Fibroblast of pulmonary artery (primary cell): Measurements from ENCODE around the gene BCKDHB.
"Not testable (repeated sequence)": the region's sequence is repeated elsewhere in the genome, so short reads cannot be mapped to it uniquely, and the experiment has no call there.

Source experiments
- DNase-seq: peaks from one replicate; pipeline ENCODE4 v3.0.0-alpha.2; 2010; ENCODE audit warnings: low read depth
- H3K4me3 ChIP-seq: replicated peaks from 2 replicates; pipeline ENCODE4 v1.5.1; 2011; ENCODE audit warnings: low read depth, mild to moderate bottlenecking, control low read depth, low read length, moderate library complexity
- CTCF ChIP-seq: IDR thresholded peaks from 2 replicates; pipeline ENCODE4 v1.5.1; 2011; ENCODE audit warnings: mild to moderate bottlenecking, control low read depth, low read length, inconsistent platforms; ENCODE audit errors: missing control alignments

Gene BCKDHB

GRCh38 chr6:80211286-80211685 is 104.8 kb downstream of the BCKDHB start:
- no peak for DNase-seq
- no peak overlapping the region for H3K4me3 ChIP-seq
- TF ChIP-seq CTCF: no peak

- not testable (repeated sequence) for H3K4me3 ChIP-seq, DNase-seq
Measured at GRCh38 chr6:80211890-80212289, 105.4 kb downstream of the BCKDHB start.

DNA sequence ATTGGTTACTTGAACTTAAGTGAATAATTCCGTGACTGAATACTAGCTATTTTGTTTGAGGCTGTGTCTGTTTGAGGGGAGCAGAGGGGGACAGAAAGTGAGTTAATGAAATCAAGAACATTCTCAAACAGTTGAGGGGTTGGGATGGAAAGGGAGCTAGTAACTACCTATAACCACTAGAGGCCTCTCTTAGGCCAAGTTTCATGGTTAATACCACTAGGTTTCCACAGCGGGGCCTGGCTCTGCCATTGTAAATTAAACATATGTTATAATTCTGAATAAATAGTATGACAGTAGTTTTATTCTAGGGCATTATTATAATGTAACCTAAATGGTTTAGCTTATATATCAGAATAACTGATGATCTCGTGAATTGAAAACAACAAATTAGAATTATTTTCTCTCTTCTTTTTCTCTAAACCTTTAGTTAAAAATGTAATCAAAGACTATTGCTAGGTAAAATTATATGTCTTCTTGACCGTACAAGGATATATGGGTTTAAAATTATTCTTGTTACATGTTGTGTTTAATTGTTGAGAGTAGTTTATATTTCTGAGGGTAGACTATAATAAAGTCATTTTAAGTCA is 108.1 kb downstream of the BCKDHB start:
- DNase-seq: peak; percentile 79
- TF ChIP-seq CTCF: peak; percentile 88
- H3K4me3 ChIP-seq: no peak overlapping the region

DNA sequence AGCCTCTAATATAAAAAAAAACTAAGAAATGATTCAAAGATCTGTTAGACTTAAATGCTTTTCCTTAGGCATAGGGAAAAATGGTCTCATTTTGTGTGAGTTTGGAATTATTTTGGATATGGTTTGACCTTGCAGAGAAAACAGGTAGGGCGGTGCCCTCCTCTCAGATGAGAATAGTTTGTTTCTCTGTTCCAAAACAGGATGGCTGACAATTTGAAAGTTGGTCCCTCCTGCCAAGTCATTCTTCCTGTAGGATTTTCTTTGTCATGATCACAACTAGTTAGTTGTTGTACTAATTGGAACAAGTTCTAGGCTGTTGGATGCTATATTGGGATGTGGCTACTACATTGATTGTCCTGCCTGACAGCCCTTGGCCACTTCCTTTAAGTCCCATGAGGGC is 108.6 kb downstream of the BCKDHB start:
- DNase-seq: no peak
- no peak overlapping the region for H3K4me3 ChIP-seq
- TF ChIP-seq CTCF: no peak

DNA sequence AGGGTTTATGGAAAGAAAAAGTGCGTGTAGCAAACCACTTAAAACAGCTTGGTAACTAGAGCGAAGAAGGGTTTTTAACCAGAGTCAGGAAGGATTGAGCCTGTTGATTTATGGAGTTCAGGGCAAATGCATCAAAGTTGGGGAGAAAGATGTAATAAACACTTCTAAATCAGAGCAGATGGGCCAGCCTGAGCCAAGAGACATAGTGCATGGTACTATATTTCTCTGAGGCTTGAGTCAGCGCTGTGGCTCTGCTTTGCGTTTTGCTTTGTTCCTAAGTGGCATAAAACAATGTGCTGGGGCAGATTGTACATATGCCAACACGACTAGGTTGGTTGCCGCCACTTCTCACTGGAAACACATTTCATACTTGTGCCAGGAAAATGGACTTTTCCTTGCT is 111.3 kb downstream of the BCKDHB start:
- no peak for DNase-seq
- TF ChIP-seq CTCF: no peak
- no peak overlapping the region for H3K4me3 ChIP-seq

DNA sequence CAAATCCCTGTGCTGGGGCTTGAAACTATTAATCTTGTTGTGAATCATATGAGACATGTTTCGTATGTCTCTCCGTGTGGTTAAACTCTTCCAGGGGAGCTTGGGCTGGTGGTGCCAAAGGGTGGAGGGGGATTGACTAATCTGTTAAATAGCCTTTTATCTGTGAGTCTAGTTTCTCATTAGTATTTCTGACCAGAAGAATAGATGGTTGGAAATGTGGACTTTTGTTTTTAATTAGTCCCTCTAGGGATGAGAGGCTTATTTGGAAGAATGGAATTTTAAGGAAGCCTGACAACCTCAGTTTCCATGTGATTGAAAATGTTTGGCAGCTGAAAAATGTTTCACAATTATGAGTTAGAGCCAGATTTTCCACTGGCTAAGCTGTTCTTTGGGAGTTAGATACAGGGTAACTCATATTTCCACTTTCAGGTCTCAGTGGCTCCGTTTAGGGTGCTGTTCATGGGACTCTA is 117.3 kb downstream of the BCKDHB start:
- no peak overlapping the region for H3K4me3 ChIP-seq
- no peak for TF ChIP-seq CTCF
- peak; percentile 39 for DNase-seq

DNA sequence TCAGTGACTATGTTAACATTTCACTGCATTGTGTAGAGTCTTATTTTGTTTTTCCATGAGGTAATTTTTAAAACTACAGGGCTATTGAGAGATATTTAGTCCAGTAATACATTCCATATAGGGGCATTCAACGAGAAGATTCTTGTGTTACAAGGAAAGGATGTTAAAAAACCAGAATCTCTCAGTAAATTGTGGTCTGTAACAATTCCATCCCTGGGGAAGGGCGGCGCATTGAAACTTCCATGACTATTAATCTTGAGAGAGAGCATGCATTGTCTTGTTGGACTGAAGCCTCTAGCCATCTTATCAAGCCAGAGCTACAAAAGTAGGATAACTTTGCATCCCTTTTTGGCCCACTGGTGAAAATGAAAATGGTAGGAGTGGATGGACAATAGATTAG is 119.7 kb downstream of the BCKDHB start:
- no peak overlapping the region for H3K4me3 ChIP-seq
- DNase-seq: no peak
- no peak for TF ChIP-seq CTCF
